ENCODE data around the gene COPS9. TPM values are rescaled to one million over a fixed set of nuclear protein-coding genes. Genes with fewer than 3 reads are reported as not detected.
A peak's percentile ranks its signal among the peaks of the same experiment; 100 is the strongest.

The COPS9 gene
- total RNA-seq, 2 experiments from 2014 or later = 46.7 to 48.5 TPM

DNA sequence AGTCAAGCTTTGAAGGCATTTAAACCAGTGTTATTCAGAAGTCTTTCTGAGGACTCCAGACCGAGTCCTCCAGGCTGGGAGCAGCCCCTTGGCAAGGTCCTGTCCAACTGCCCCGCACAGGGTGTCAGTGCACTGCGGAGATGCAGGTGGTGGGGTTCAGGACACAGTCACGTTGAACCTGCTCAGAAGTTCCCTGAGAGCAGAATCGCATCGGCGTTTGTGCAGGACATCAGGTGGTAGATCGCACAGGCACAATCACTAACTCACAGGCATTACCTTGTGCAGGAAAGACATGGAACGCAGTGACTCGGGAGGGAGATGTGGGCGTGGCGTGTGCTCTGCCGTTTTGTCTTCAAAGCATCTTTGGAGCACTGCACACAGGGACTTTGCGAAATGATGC, 10.4 kb downstream of the COPS9 start:
- Histone ChIP-seq H3K27ac (ENCODE audit: low read depth in 1 of 2, low read length in 2 of 2) (no peak overlapping the region), H3K4me1 (ENCODE audit: insufficient read depth, low read length) (no peaks in the 10 kb centered on the region), H3K27me3 (ENCODE audit: control insufficient read depth in 1 of 2, insufficient read depth in 2 of 2, low read length in 2 of 2) (no peaks in the 10 kb centered on the region), H3K36me3 (ENCODE audit: insufficient read depth, low read length) (peaks cover 24% of the 10 kb centered on the region), H3K9me3 (ENCODE audit: control insufficient read depth in 1 of 2, insufficient read depth in 1 of 2, low read length in 2 of 2) (no peaks in the 10 kb centered on the region), H3K4me3 (ENCODE audit: low read length) (no peak overlapping the region)
- no peak overlapping the region for H3K4me3 Mint-ChIP-seq
- H3K27me3 Mint-ChIP-seq = no peaks in the 10 kb centered on the region
- peaks cover 43% of the 10 kb centered on the region for H3K36me3 Mint-ChIP-seq (ENCODE audit: low read depth)
- DNase-seq (no peak), ATAC-seq (ENCODE audit: poor library complexity) (no peak)
- ChIA-PET CTCF (no interaction called here), POLR2A (no interaction called here)
- no peaks in the 10 kb centered on the region for H3K4me1 Mint-ChIP-seq (ENCODE audit: low read depth)
- TF ChIP-seq, protein P1, sequence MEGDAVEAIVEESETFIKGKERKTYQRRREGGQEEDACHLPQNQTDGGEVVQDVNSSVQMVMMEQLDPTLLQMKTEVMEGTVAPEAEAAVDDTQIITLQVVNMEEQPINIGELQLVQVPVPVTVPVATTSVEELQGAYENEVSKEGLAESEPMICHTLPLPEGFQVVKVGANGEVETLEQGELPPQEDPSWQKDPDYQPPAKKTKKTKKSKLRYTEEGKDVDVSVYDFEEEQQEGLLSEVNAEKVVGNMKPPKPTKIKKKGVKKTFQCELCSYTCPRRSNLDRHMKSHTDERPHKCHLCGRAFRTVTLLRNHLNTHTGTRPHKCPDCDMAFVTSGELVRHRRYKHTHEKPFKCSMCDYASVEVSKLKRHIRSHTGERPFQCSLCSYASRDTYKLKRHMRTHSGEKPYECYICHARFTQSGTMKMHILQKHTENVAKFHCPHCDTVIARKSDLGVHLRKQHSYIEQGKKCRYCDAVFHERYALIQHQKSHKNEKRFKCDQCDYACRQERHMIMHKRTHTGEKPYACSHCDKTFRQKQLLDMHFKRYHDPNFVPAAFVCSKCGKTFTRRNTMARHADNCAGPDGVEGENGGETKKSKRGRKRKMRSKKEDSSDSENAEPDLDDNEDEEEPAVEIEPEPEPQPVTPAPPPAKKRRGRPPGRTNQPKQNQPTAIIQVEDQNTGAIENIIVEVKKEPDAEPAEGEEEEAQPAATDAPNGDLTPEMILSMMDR (IDR thresholded peaks at IDR 0.05) = no peak
- peaks cover 4% of the 10 kb centered on the region for H3K9me3 Mint-ChIP-seq
- no peak overlapping the region for H3K27ac Mint-ChIP-seq
- intact Hi-C loops (cut with DNase I, micrococcal nuclease) = no loop called here

DNA sequence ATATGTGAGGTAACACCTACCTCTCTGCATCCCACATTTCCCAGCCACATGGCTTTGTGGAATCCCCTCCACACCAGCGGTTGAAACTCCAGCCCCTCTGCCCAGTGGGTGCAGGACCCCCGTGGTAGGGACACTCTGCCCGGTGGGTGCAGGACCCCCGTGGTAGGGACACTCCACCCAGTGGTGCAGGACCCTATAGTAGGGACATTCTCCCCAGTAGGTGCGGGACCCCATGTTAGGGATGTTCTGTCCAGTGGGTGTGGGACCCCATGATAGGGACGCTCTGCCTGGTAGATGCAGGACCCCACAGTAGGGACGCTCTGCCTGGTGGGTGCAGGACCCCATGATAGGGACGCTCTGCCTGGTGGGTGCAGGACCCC, 11.5 kb downstream of the COPS9 start:
- TF ChIP-seq, protein P1 (IDR thresholded peaks at IDR 0.05) = no peak
- DNase-seq = peak in 2 of 14 experiments; percentile 6 to 30
- Mint-ChIP-seq H3K4me3 (no peak overlapping the region), H3K4me1 (ENCODE audit: low read depth) (no peaks in the 10 kb centered on the region), H3K9me3 (peaks cover 4% of the 10 kb centered on the region), H3K36me3 (ENCODE audit: low read depth) (peaks cover 32% of the 10 kb centered on the region), H3K27me3 (no peaks in the 10 kb centered on the region), H3K27ac (no peak overlapping the region)
- Histone ChIP-seq H3K9me3 (ENCODE audit: control insufficient read depth in 1 of 2, insufficient read depth in 1 of 2, low read length in 2 of 2) (no peaks in the 10 kb centered on the region), H3K27ac (ENCODE audit: low read depth in 1 of 2, low read length in 2 of 2) (no peak overlapping the region), H3K4me3 (ENCODE audit: low read length) (no peak overlapping the region), H3K4me1 (ENCODE audit: insufficient read depth, low read length) (no peaks in the 10 kb centered on the region), H3K36me3 (ENCODE audit: insufficient read depth, low read length) (peaks cover 16% of the 10 kb centered on the region), H3K27me3 (ENCODE audit: control insufficient read depth in 1 of 2, insufficient read depth in 2 of 2, low read length in 2 of 2) (no peaks in the 10 kb centered on the region)
- ChIA-PET POLR2A (no interaction called here), CTCF (no interaction called here)
- ATAC-seq (ENCODE audit: poor library complexity) = no peak
- intact Hi-C loops (cut with DNase I, micrococcal nuclease) = no loop called here

DNA sequence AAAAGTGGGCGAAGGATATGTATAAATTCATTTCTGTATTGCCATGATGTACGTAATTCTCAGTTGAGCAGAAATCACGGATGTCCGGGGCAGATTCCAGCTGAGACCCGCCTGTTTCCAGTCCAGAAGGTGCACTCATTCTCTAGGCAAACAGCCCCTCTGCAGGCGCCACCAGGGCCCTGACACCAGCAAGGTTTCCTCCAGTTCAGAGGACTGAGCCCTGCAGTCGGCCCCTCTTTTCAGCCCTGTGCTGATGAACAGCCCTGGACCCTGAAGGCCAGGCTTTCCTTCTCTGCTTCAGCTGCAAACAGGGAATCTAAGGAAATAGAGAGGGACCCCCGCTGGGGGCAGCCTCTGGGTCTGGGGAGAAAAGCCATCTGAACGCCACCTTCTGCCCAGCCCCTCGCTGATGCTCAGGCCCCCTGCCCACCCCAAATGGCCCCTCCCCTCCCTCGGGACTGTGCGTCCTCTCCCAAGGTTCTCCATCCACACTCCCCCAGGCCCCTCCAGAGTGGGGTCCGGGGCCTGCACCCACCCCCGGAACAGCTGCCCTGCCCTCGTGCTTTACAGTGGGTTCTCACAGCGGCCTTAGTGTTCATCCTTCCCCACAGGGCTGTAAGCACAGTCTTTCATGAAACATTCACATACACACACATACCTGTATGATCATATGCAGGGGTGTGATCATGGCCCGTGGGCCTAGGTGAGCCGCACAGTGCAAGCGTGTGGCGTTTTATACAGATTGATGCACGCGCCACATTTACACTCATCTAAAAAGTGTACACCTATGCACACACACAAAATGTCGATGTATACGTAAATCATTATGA, 12.1 kb downstream of the COPS9 start:
- Histone ChIP-seq H3K4me3 (ENCODE audit: low read length) (no peak overlapping the region), H3K27ac (ENCODE audit: low read depth in 1 of 2, low read length in 2 of 2) (no peak overlapping the region), H3K9me3 (ENCODE audit: control insufficient read depth in 1 of 2, insufficient read depth in 1 of 2, low read length in 2 of 2) (no peaks in the 10 kb centered on the region), H3K4me1 (ENCODE audit: insufficient read depth, low read length) (no peaks in the 10 kb centered on the region), H3K27me3 (ENCODE audit: control insufficient read depth in 1 of 2, insufficient read depth in 2 of 2, low read length in 2 of 2) (no peaks in the 10 kb centered on the region), H3K36me3 (ENCODE audit: insufficient read depth, low read length) (peaks cover 10% of the 10 kb centered on the region)
- intact Hi-C loops (cut with DNase I, micrococcal nuclease) = no loop called here
- ATAC-seq (ENCODE audit: poor library complexity) (no peak), DNase-seq (no peak)
- TF ChIP-seq, protein P1 (IDR thresholded peaks at IDR 0.05) = no peak
- Mint-ChIP-seq H3K27ac (no peak overlapping the region), H3K4me1 (ENCODE audit: low read depth) (no peaks in the 10 kb centered on the region), H3K27me3 (no peaks in the 10 kb centered on the region), H3K9me3 (peaks cover 4% of the 10 kb centered on the region), H3K36me3 (ENCODE audit: low read depth) (peaks cover 29% of the 10 kb centered on the region), H3K4me3 (no peak overlapping the region)
- ChIA-PET CTCF (no interaction called here), POLR2A (no interaction called here)

All from CD4-positive, alpha-beta T cell (primary cell).